Neutrophil (primary cell): ENCODE results near the gene TAF1.

Experiments
- H3K27ac ChIP-seq: fragments of 200-600 bp; sonication (generic); 2 replicates; pipeline ENCODE4 v1.5.1; 2016; ENCODE audit warnings: mild to moderate bottlenecking, moderate library complexity
- H3K27me3 ChIP-seq: fragments of 200-600 bp; sonication (generic); 2 replicates; pipeline ENCODE4 v1.6.0; 2016; ENCODE audit warnings: mild to moderate bottlenecking
- H3K36me3 ChIP-seq: fragments of 200-600 bp; sonication (generic); 2 replicates; pipeline ENCODE4 v1.5.1; 2017
- H3K4me1 ChIP-seq, 2 experiments: fragments of 200-600 bp in 1 of 2; sonication (generic) in 1 of 2; 1 replicate in 1 of 2; 2 replicates in 1 of 2; pipeline versions ENCODE4 v1.5.1 to v1.6.1; 2013 to 2016; ENCODE audit warnings: low read depth in 1 of 2, low read length in 1 of 2, mild to moderate bottlenecking in 1 of 2, moderate library complexity in 1 of 2; ENCODE audit not compliant: control insufficient read depth in 1 of 2, insufficient read depth in 1 of 2
- H3K4me3 ChIP-seq, 2 experiments: fragments of 200-600 bp in 1 of 2; sonication (generic) in 1 of 2; 1 replicate in 1 of 2; 2 replicates in 1 of 2; pipeline ENCODE4 v1.5.1; 2013 to 2016; ENCODE audit warnings: low read depth in 1 of 2, low read length in 1 of 2, mild to moderate bottlenecking in 1 of 2, moderate library complexity in 1 of 2
- H3K9me3 ChIP-seq: fragments of 200-600 bp; sonication (generic); 2 replicates; pipeline ENCODE4 v1.5.1; 2016
- TF ChIP-seq, protein P1 (sequence below): fragments of 200-600 bp; sonication (generic); IDR thresholded peaks from 2 replicates; pipeline ENCODE4 v1.5.1; 2016; ENCODE audit warnings: antibody characterized with exemption

TAF1 gene

DNA sequence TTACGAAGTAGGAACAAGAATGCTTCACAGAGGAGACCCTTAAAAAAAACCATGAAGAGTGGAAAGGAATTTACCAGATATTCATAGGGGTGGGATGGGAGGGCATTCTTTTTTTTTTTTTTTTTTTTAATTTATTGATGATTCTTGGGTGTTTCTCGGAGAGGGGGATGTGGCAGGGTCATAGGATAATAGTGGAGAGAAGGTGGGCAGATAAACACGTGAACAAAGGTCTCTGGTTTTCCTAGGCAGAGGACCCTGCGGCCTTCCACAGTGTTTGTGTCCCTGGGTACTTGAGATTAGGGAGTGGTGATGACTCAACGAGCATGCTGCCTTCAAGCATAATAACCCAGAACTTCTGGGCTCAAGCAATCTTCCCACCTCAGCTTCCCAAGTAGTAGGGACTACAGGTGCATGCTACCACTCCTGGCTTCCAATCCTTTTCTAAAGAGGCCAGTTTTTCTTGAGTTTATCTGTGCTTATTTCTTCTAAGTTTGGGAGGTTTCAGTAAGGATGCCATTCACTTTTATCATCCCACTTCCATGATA is 100.9 kb downstream of the TAF1 start:
- TF ChIP-seq, protein P1, sequence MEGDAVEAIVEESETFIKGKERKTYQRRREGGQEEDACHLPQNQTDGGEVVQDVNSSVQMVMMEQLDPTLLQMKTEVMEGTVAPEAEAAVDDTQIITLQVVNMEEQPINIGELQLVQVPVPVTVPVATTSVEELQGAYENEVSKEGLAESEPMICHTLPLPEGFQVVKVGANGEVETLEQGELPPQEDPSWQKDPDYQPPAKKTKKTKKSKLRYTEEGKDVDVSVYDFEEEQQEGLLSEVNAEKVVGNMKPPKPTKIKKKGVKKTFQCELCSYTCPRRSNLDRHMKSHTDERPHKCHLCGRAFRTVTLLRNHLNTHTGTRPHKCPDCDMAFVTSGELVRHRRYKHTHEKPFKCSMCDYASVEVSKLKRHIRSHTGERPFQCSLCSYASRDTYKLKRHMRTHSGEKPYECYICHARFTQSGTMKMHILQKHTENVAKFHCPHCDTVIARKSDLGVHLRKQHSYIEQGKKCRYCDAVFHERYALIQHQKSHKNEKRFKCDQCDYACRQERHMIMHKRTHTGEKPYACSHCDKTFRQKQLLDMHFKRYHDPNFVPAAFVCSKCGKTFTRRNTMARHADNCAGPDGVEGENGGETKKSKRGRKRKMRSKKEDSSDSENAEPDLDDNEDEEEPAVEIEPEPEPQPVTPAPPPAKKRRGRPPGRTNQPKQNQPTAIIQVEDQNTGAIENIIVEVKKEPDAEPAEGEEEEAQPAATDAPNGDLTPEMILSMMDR, result no peak
- Histone ChIP-seq H3K27me3 (no peaks in the 10 kb centered on the region), H3K36me3 (peaks cover 51% of the 10 kb centered on the region), H3K9me3 (no peaks in the 10 kb centered on the region), H3K4me3 (no peak overlapping the region), H3K4me1 (no peaks in the 10 kb centered on the region), H3K27ac (no peak overlapping the region)

GRCh38 chrX:71475785-71476540 is 109.8 kb downstream of the TAF1 start:
- H3K4me3 ChIP-seq, result no peak overlapping the region
- TF ChIP-seq, protein P1, result no peak
- no peaks in the 10 kb centered on the region for H3K4me1 ChIP-seq

GRCh38 chrX:71482228-71482958 is 116.2 kb downstream of the TAF1 start:
- Histone ChIP-seq H3K4me3 (no peak overlapping the region), H3K9me3 (no peaks in the 10 kb centered on the region), H3K27ac (no peak overlapping the region), H3K36me3 (no peaks in the 10 kb centered on the region), H3K27me3 (no peaks in the 10 kb centered on the region), H3K4me1 (no peaks in the 10 kb centered on the region)
- TF ChIP-seq, protein P1, result no peak

More at GRCh38 chrX:71475785-71476540, 109.8 kb downstream of the TAF1 start:
- Histone ChIP-seq H3K36me3 (no peaks in the 10 kb centered on the region), H3K9me3 (no peaks in the 10 kb centered on the region), H3K27ac (no peak overlapping the region), H3K27me3 (no peaks in the 10 kb centered on the region)

- no peaks in the 10 kb centered on the region for H3K36me3 ChIP-seq
- H3K9me3 ChIP-seq, result no peaks in the 10 kb centered on the region
- H3K27ac ChIP-seq, result no peak overlapping the region
- TF ChIP-seq, protein P1, result no peak
- no peak overlapping the region for H3K4me3 ChIP-seq
- H3K27me3 ChIP-seq, result no peaks in the 10 kb centered on the region
- peaks cover 0 to 3% of the 10 kb centered on the region in 2 experiments for H3K4me1 ChIP-seq
Measured at GRCh38 chrX:71487814-71488213, 121.7 kb downstream of the TAF1 start.

DNA sequence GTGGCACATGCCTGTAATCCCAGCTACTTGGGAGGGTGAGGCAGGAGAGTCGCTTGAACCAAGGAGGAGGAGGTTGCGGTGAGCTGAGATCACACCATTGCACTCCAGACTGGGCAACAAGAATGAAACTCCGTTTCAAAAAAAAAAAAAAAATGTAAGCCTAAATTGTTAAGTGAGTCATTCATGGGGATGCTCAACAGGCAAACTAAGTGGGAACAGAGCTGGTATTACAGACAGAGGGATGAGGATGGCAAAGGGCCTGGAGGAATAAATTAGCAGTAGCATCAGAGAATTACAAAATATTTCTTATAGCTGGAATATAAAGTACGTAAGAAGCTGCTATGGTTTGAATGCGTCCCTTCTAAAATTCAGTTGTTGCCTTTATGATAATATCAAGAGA is 123.4 kb downstream of the TAF1 start:
- Histone ChIP-seq H3K4me3 (no peak overlapping the region), H3K36me3 (no peaks in the 10 kb centered on the region), H3K9me3 (no peaks in the 10 kb centered on the region), H3K27ac (no peak overlapping the region), H3K27me3 (no peaks in the 10 kb centered on the region), H3K4me1 (peaks cover 0 to 7% of the 10 kb centered on the region in 2 experiments)
- TF ChIP-seq, protein P1, result no peak
